Prostate gland (tissue), 2 donors: ENCODE data around the gene PLEKHO1. TPM values are rescaled to one million over a fixed set of nuclear protein-coding genes. Genes with fewer than 3 reads are reported as not detected.

Experiments
- DNase-seq: peaks from one replicate; pipeline ENCODE4 v3.0.0-alpha.2; 2019; ENCODE audit warnings: low spot score
- H3K27ac ChIP-seq, 2 donors: fragments of 200-600 bp; sonication (generic); 2 replicates each; pipeline ENCODE4 v1.5.1; 2017 to 2019
- H3K27me3 ChIP-seq: fragments of 200-600 bp; sonication (generic); replicated peaks from 2 replicates; pipeline ENCODE4 v1.5.1; 2019; ENCODE audit not compliant: insufficient read depth
- H3K36me3 ChIP-seq, 2 donors: fragments of 200-600 bp; sonication (generic); 1 replicate in 1 of 2; 2 replicates in 1 of 2; pipeline versions ENCODE4 v1.5.1 to v1.8.1; 2017 to 2019
- H3K4me1 ChIP-seq: fragments of 200-600 bp; sonication (generic); replicated peaks from 2 replicates; pipeline ENCODE4 v1.5.1; 2019
- H3K4me3 ChIP-seq, 2 donors: fragments of 200-600 bp; sonication (generic); 2 replicates each; pipeline ENCODE4 v1.5.1; 2017 to 2019
- H3K9me3 ChIP-seq: fragments of 200-600 bp; sonication (generic); 2 replicates; pipeline ENCODE4 v1.5.1; 2017
- CTCF ChIP-seq, 4 experiments: fragments of 200-600 bp in 2 of 4; fragments of 450-650 bp in 2 of 4; sonication (generic) in 2 of 4; IDR thresholded peaks; 1 replicate in 3 of 4; 2 replicates in 1 of 4; pipeline ENCODE4 v1.5.1; 2016 to 2019; ENCODE audit warnings: antibody characterized with exemption in 4 of 4, mild to moderate bottlenecking in 2 of 4, moderate library complexity in 2 of 4
- POLR2A ChIP-seq: fragments of 450-650 bp; IDR thresholded peaks from one replicate; pipeline ENCODE4 v1.6.1; 2016; ENCODE audit warnings: antibody characterized with exemption, mild to moderate bottlenecking
- POLR2AphosphoS5 ChIP-seq: sonication (generic); formaldehyde crosslinking; IDR thresholded peaks from one replicate; pipeline ENCODE4 v1.6.1; 2017; ENCODE audit warnings: antibody characterized with exemption
- WGBS: methylation state at CpG from one replicate; pipeline ENCODE4 v1.1.5; 2018; 5-methylcytosine and 5-hydroxymethylcytosine counted together
- intact Hi-C: fragments of 100-400 bp; cut with DNase I; formaldehyde crosslinking; loops from one replicate; pipeline ENCODE4 v1.14.2; 2022
- total RNA-seq, 2 donors: library from RNA; depleted of rRNA; stranded (reverse); fragments of >200 nt; gene quantifications; one replicate each; pipeline ENCODE4 v1.1.0, GENCODE V29; 2016

PLEKHO1 gene
- total RNA-seq, 2 donors from 2014 or later: 33.1 to 75.0 TPM

GRCh38 chr1:150176593-150176992, 26.9 kb downstream of the PLEKHO1 start:
- Histone ChIP-seq H3K36me3 (no peaks in the 10 kb centered on the region), H3K27me3 (no peaks in the 10 kb centered on the region), H3K9me3 (no peaks in the 10 kb centered on the region), H3K4me3 (no peak overlapping the region), H3K27ac (no peak overlapping the region), H3K4me1 (no peaks in the 10 kb centered on the region)
- no peak for DNase-seq
- TF ChIP-seq POLR2A (no peak), CTCF (IDR thresholded peaks at IDR 0.05) (no peak), POLR2AphosphoS5 (no peak)
- intact Hi-C loops: no loop called here
- WGBS: 82% methylated on average over 3 of the region's 3 CpGs

GRCh38 chr1:150178548-150178947, 28.8 kb downstream of the PLEKHO1 start:
- Histone ChIP-seq H3K4me3 (no peak overlapping the region), H3K27ac (no peak overlapping the region), H3K36me3 (no peaks in the 10 kb centered on the region), H3K27me3 (no peaks in the 10 kb centered on the region), H3K4me1 (no peaks in the 10 kb centered on the region), H3K9me3 (no peaks in the 10 kb centered on the region)
- TF ChIP-seq CTCF (IDR thresholded peaks at IDR 0.05): no peak
- no peak for TF ChIP-seq POLR2AphosphoS5
- no peak for TF ChIP-seq POLR2A
- DNase-seq: no peak
- intact Hi-C loops: no loop called here

- H3K4me3 ChIP-seq: no peak overlapping the region
- TF ChIP-seq POLR2AphosphoS5 (no peak), CTCF (IDR thresholded peaks at IDR 0.05) (no peak), POLR2A (no peak)
- 96% methylated on average over 7 of the region's 7 CpGs for WGBS
- no peak overlapping the region for H3K27ac ChIP-seq
- DNase-seq: no peak
- H3K4me1 ChIP-seq: no peaks in the 10 kb centered on the region
- H3K27me3 ChIP-seq: no peaks in the 10 kb centered on the region
- H3K36me3 ChIP-seq: no peaks in the 10 kb centered on the region
- intact Hi-C loops: no loop called here
- H3K9me3 ChIP-seq: no peaks in the 10 kb centered on the region
Observed at GRCh38 chr1:150179867-150180266, 30.2 kb downstream of the PLEKHO1 start.

- no peak overlapping the region for H3K4me3 ChIP-seq
Observed at GRCh38 chr1:150180474-150180873, 30.8 kb downstream of the PLEKHO1 start.

More at GRCh38 chr1:150180474-150180873, 30.8 kb downstream of the PLEKHO1 start:
- no peaks in the 10 kb centered on the region for H3K4me1 ChIP-seq
- no peaks in the 10 kb centered on the region for H3K36me3 ChIP-seq
- no peaks in the 10 kb centered on the region for H3K27me3 ChIP-seq
- H3K9me3 ChIP-seq: no peaks in the 10 kb centered on the region
- intact Hi-C loops: no loop called here
- 61% methylated on average over 5 of the region's 5 CpGs for WGBS
- TF ChIP-seq POLR2A (no peak), CTCF (IDR thresholded peaks at IDR 0.05) (no peak), POLR2AphosphoS5 (no peak)
- no peak for DNase-seq
- H3K27ac ChIP-seq: no peak overlapping the region
